Heart left ventricle (tissue), 16 donors: ENCODE measurements around the gene CPNE6. TPM values are rescaled to one million over a fixed set of nuclear protein-coding genes. Genes with fewer than 3 reads are reported as not detected.
A peak's percentile ranks its signal among the peaks of the same experiment; 100 is the strongest.

Source experiments
- ATAC-seq, 4 donors: fragments of 200-7000 bp; cut with Tn5 transposase; one replicate each; pipeline ENCODE4 v1.9.1; 2020 to 2022; ENCODE audit warnings: moderate library complexity in 4 of 4, mild to moderate bottlenecking in 3 of 4, moderate number of reproducible peaks in 1 of 4
- DNase-seq, 5 donors: peaks; one replicate each; pipeline ENCODE4 v3.0.0-alpha.2; 2020
- H3K27ac ChIP-seq, 12 donors: fragments of 200-600 bp; sonication (generic) in 4 of 12; one replicate each; pipeline versions ENCODE4 v1.5.0 to v1.8.0; 2016 to 2022; ENCODE audit warnings: mild to moderate bottlenecking in 2 of 12
- H3K27me3 ChIP-seq, 9 donors: fragments of 200-600 bp; sonication (generic) in 2 of 9; one replicate each; pipeline versions ENCODE4 v1.5.1 to v1.8.0; 2016 to 2022; ENCODE audit warnings: mild to moderate bottlenecking in 3 of 9
- H3K36me3 ChIP-seq, 9 donors: fragments of 200-600 bp; sonication (generic) in 2 of 9; one replicate each; pipeline versions ENCODE4 v1.5.0 to v1.8.0; 2018 to 2022; ENCODE audit warnings: mild to moderate bottlenecking in 2 of 9
- H3K4me1 ChIP-seq, 12 donors: fragments of 200-600 bp; sonication (generic) in 4 of 12; one replicate each; pipeline versions ENCODE4 v1.5.0 to v1.8.0; 2016 to 2022; ENCODE audit warnings: mild to moderate bottlenecking in 3 of 12
- H3K4me3 ChIP-seq, 12 donors: fragments of 200-600 bp; sonication (generic) in 4 of 12; one replicate each; pipeline versions ENCODE4 v1.5.0 to v1.8.0; 2017 to 2022; ENCODE audit warnings: mild to moderate bottlenecking in 9 of 12, moderate library complexity in 4 of 12
- H3K9me3 ChIP-seq, 12 donors: fragments of 200-600 bp; sonication (generic) in 4 of 12; one replicate each; pipeline versions ENCODE4 v1.5.0 to v1.8.0; 2016 to 2022; ENCODE audit warnings: mild to moderate bottlenecking in 1 of 12
- POLR2A ChIP-seq, 2 donors: fragments of 450-650 bp; IDR thresholded peaks; one replicate each; pipeline ENCODE4 v1.6.1; 2017; ENCODE audit warnings: antibody characterized with exemption in 2 of 2, mild to moderate bottlenecking in 2 of 2, moderate library complexity in 2 of 2
- WGBS, 4 donors: extraction: QIAGEN DNeasy Blood & Tissue Kit in 2 of 4; methylation state at CpG; one replicate each; pipeline versions ENCODE4 v1.1.5 to v1.1.7; 2013 to 2018; 5-methylcytosine and 5-hydroxymethylcytosine counted together
- intact Hi-C, 10 donors: fragments of 100-400 bp; cut with DNase I; formaldehyde crosslinking; loops; one replicate each; pipeline versions ENCODE4 v1.11.1 to v1.14.2; 2022
- polyA plus RNA-seq, 2 donors: library from polyadenylated mRNA; stranded (reverse); fragments of 200-250 nt; gene quantifications; one replicate each; pipeline ENCODE4 v1.2.3, GENCODE V29; 2013
- total RNA-seq, 9 donors: library from RNA; depleted of rRNA in 2 of 9; stranded (reverse); fragments of >200 nt in 2 of 9; fragmentation: NEBNext Ultra II Directional in 3 of 9; extraction: Animal tissue kit (Norgen Biotek cat#: 25700) in 3 of 9; gene quantifications; one replicate each; pipeline versions ENCODE4 v1.1.0 to v1.2.4, GENCODE V29; 2016 to 2023
- TF ChIP-seq, protein P1 (sequence below), 12 donors: fragments of 200-600 bp; sonication (generic) in 4 of 12; IDR thresholded peaks; one replicate each; pipeline versions ENCODE4 v1.5.0 to v1.8.0; 2018 to 2022; ENCODE audit warnings: antibody characterized with exemption in 12 of 12, mild to moderate bottlenecking in 5 of 12
- donor health status: ischemic (EF 13 %, LVEDD 7.1; RV severe dilation, severe dysfunction).
- donor health status: healthy with polysubstance abuse.
- donor health status: DM: no; HTN: yes; CAD: no.
- donor health status: DM: no; HTN: no; CAD: no.
- donor health status: ischemic (EF 25% LVEDD 6.9; RV normal size, moderate dysfunction).
- donor health status: ischemic (EF 25% LVEDD 5.7; RV mildly dilated, moderate dysfunction).
- donor health status: healthy.
- donor health status: DM: yes; HTN: yes; CAD: no.
- donor health status: ischemic (EF 35%, LVEDD 5.7; RV mildly dilated, moderate dysfunction).
- donor health status: nonischemic (EF 11% LVEDD 7.7; RV severe dilation, severe dysfunction).
- donor health status: DM: yes; HTN: yes; CAD: no.
- donor health status: PGD.
- donor health status: ischemic (EF 29% LVEDD 5.4; RV normal size, mild dysfunction).
- donor health status: nonischemic (EF 23%, LVEDD 6.1; RV moderate dilation, normal function).

The CPNE6 gene
- total and polyA plus RNA-seq, 11 donors = 0.23 to 0.52 (median 0.25) TPM; not detected in 8

DNA sequence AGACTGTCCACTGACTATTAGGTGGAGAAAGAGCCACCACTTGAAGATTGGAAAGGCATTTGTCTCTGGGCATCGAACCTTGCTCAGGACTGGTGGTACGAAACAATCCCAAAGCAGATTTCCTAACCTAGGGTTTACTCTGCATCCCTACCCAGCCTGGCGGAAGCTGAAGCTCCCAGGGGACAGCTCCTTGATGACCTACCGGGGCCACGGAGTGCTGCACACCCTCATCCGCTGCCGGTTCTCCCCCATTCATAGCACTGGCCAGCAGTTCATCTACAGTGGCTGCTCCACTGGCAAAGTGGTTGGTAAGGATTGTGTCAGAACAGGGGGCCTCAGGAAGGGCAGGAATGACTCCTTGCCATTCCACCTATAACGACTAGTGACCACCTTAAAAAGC is 49.8 kb downstream of the CPNE6 start:
- DNase-seq (no peak), ATAC-seq (no peak)
- H3K4me1 ChIP-seq = peaks cover 0 to 13% (median 6%) of the 10 kb centered on the region in 12 donors
- intact Hi-C loops = no loop called here
- peaks cover 0 to 85% (median 75%) of the 10 kb centered on the region in 9 donors for H3K36me3 ChIP-seq
- no peak overlapping the region for H3K27ac ChIP-seq
- 92 to 95% (median 94%) methylated on average over 8 of the region's 8 CpGs for WGBS, 4 donors
- H3K27me3 ChIP-seq = no peaks in the 10 kb centered on the region
- no peaks in the 10 kb centered on the region for H3K9me3 ChIP-seq
- TF ChIP-seq, protein P1, sequence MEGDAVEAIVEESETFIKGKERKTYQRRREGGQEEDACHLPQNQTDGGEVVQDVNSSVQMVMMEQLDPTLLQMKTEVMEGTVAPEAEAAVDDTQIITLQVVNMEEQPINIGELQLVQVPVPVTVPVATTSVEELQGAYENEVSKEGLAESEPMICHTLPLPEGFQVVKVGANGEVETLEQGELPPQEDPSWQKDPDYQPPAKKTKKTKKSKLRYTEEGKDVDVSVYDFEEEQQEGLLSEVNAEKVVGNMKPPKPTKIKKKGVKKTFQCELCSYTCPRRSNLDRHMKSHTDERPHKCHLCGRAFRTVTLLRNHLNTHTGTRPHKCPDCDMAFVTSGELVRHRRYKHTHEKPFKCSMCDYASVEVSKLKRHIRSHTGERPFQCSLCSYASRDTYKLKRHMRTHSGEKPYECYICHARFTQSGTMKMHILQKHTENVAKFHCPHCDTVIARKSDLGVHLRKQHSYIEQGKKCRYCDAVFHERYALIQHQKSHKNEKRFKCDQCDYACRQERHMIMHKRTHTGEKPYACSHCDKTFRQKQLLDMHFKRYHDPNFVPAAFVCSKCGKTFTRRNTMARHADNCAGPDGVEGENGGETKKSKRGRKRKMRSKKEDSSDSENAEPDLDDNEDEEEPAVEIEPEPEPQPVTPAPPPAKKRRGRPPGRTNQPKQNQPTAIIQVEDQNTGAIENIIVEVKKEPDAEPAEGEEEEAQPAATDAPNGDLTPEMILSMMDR (IDR thresholded peaks at IDR 0.05) = no peak
- no peak for TF ChIP-seq POLR2A (IDR thresholded peaks at IDR 0.05)
- H3K4me3 ChIP-seq = no peak overlapping the region

DNA sequence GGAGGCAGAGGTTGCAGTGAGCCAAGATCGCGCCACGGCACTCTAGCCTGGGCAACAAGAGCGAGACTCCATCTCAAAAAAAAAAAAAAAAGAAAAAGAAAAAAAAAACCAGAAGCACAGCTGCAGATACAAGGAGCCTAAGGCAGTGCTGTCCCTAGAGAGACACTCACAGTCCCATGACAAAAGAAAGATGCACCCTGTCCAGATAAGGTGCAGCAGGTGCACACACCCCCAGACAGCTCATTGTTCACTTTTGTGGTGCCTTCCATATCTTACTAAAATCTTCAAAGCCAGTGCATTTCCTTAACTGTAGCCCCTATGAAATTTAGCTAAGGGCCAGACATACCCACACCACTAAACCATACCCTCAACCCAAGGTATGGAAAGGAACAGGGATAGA is 51.1 kb downstream of the CPNE6 start:
- Histone ChIP-seq H3K27me3 (no peaks in the 10 kb centered on the region), H3K27ac (no peak overlapping the region), H3K9me3 (no peaks in the 10 kb centered on the region), H3K36me3 (peaks cover 0 to 76% (median 69%) of the 10 kb centered on the region in 9 donors), H3K4me3 (no peak overlapping the region), H3K4me1 (peaks cover 0 to 2% (median 0%) of the 10 kb centered on the region in 12 donors)
- WGBS, 4 donors = 92 to 98% (median 95%) methylated on average over 4 of the region's 4 CpGs
- TF ChIP-seq, protein P1 (IDR thresholded peaks at IDR 0.05) = no peak
- no peak for TF ChIP-seq POLR2A (IDR thresholded peaks at IDR 0.05)
- ATAC-seq (no peak), DNase-seq (no peak)
- intact Hi-C loops = no loop called here

DNA sequence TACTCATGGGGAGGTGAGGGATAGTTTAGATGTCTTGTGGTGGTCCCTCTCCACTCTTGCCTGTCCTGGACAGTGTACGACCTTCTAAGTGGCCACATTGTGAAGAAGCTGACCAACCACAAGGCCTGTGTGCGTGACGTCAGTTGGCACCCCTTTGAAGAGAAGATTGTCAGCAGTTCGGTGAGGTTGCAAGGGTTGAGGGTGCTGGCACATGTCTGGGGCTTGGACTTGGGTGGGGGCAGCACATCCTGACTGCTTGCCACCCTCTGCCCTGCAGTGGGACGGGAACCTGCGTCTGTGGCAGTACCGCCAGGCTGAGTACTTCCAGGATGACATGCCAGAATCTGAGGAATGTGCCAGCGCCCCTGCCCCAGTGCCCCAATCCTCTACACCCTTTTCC is 51.5 kb downstream of the CPNE6 start:
- DNase-seq (no peak), ATAC-seq (peak in 2 of 4 donors; percentile 15 to 20)
- H3K4me1 ChIP-seq = no peaks in the 10 kb centered on the region
- H3K36me3 ChIP-seq = peaks cover 0 to 71% (median 64%) of the 10 kb centered on the region in 9 donors
- no peaks in the 10 kb centered on the region for H3K9me3 ChIP-seq
- 68 to 89% (median 78%) methylated on average over 4 to 8 of the region's 8 CpGs for WGBS, 4 donors
- TF ChIP-seq POLR2A (IDR thresholded peaks at IDR 0.05) = no peak
- TF ChIP-seq, protein P1 (IDR thresholded peaks at IDR 0.05) = no peak
- no peaks in the 10 kb centered on the region for H3K27me3 ChIP-seq
- no peak overlapping the region for H3K27ac ChIP-seq
- no peak overlapping the region for H3K4me3 ChIP-seq
- intact Hi-C loops = no loop called here

DNA sequence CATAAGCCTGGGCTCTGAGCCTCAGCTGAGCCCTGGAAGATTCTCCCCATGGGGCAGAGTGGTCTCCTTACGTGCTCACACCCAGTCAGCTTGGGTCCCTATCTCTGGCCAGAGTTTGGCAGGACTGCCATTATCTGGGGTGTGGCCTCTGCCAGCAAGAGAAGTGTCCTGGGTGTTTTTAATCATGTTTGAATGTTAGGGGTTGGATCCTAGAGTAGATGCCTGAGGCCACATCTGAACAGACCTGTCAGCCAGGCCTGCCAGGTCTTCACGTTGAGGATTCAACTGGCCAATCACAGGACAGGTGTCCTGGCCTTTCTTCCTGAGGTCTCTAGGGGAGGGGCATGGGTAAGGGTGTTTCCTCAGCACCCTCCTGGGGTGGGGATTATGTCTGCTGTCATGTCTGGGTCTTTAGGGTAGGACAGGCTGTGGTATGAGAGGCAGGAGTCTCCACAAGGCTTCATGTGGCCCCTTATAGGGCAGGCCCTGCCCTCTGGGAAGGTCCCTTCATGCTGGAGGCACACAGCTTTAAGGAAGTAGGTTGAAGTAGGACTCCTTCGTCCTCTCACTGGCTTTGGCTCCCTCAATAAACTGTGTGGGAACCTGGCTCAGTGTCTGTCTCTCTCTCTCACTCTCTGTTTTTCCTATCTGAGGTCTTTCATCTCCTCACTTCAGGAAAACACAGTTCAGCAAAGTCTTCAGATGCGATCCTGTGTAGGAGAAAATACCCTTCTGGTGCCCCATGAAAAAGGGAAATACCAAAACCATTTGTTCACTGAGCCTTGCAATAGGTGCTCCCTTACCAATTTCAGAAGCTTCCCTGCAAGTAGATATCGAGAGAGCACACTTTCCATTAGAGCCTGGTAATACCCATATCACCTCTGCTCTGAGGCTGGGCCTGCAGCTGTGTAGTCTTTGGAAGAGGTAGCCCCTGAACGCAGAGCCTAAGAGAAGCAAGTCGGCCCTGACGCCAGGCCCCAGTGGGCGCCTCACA is 52.4 kb downstream of the CPNE6 start:
- Histone ChIP-seq H3K4me1 (no peaks in the 10 kb centered on the region), H3K9me3 (no peaks in the 10 kb centered on the region), H3K27me3 (no peaks in the 10 kb centered on the region), H3K36me3 (peaks cover 0 to 63% (median 56%) of the 10 kb centered on the region in 9 donors), H3K4me3 (no peak overlapping the region), H3K27ac (no peak overlapping the region)
- no peak for TF ChIP-seq POLR2A (IDR thresholded peaks at IDR 0.05)
- TF ChIP-seq, protein P1 (IDR thresholded peaks at IDR 0.05) = no peak
- ATAC-seq = peak in 2 of 4 donors; percentile 16 to 21
- WGBS, 4 donors = 75 to 86% (median 83%) methylated on average over 9 of the region's 9 CpGs
- no peak for DNase-seq
- intact Hi-C loops = no loop called here
